Coronary artery (tissue), 2 donors: ENCODE results near the gene DOK7.

ENCODE experiments used
- DNase-seq: peaks from one replicate; pipeline ENCODE4 v3.0.0-alpha.2; 2017; ENCODE audit warnings: low spot score
- H3K27ac ChIP-seq, 2 donors: fragments of 200-600 bp; sonication (generic); one replicate each; pipeline ENCODE4 v1.5.1; 2016 to 2019
- H3K4me3 ChIP-seq: fragments of 200-600 bp; sonication (generic); 2 replicates; pipeline ENCODE4 v1.5.1; 2016; ENCODE audit warnings: mild to moderate bottlenecking, moderate library complexity
- CTCF ChIP-seq: fragments of 200-600 bp; sonication (generic); IDR thresholded peaks from one replicate; pipeline ENCODE4 v1.5.1; 2019; ENCODE audit warnings: antibody characterized with exemption

The DOK7 gene

DNA sequence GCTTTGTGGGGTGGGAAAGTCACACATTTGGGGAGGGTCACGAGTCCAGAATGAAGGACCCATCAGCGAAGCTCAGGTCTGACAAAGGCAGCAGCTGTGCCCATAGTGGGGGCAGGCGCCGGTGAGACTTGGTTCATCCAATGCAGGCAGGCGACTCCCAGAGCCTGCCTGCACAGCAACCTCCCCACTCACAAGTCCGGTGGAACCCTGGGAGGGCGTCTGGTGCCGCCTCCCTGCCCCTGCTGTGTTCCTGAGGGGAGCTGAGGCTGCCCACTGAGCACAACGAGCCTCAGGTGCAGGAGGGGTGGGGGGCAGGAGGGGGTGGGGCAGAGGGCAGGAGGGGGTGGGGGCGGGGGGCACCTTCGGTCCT lies 55.4 kb downstream of the DOK7 start:
- Histone ChIP-seq H3K27ac (no peak overlapping the region), H3K4me3 (no peak overlapping the region)
- no peak for TF ChIP-seq CTCF
- DNase-seq: no peak

DNA sequence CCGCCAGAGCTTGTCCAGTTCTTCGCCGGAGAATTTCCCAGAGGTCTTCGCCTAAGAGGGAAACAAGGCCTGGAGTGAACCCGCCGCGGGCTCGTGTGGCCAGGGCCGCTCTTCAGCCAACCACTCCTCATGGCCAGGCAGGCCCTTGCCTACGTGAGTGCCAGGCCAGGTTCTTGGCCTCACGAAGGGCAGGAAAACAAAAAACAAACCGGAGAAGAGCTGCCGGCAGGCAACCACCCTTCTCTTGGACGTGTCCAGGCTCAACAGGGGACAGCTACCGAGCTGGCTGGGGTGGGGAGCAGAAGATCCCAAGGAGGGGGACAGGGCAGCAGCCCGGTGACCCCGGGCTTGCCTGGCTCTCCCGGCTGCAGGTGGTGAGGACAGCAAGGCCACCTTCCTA lies 55.8 kb downstream of the DOK7 start:
- DNase-seq: no peak
- no peak overlapping the region for H3K4me3 ChIP-seq
- no peak overlapping the region for H3K27ac ChIP-seq
- TF ChIP-seq CTCF: no peak

- no peak overlapping the region for H3K27ac ChIP-seq
- no peak overlapping the region for H3K4me3 ChIP-seq
- no peak for TF ChIP-seq CTCF
- no peak for DNase-seq
Measured at GRCh38 chr4:3519468-3520264, 56.6 kb downstream of the DOK7 start.

DNA sequence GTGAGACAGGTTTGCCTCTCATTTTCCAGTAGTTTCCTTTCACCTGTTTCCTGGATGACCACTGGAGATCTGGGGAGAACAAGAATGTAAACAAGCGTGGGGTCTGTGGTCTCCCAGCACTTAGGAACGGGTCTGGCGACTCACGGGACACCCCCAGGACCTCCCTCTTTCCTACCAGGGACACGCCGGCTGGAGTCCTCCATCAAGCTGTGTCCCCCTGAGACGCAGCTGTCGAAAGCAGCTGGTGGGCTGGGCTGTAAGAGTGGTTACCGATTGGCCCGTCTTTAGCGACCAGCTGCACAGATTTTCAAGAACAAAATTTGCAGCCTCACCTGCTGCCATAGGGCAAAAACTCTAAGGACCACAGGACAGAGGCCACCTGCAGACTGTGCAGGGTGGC lies 57.2 kb downstream of the DOK7 start:
- no peak for TF ChIP-seq CTCF
- Histone ChIP-seq H3K27ac (no peak overlapping the region), H3K4me3 (no peak overlapping the region)
- no peak for DNase-seq

- H3K27ac ChIP-seq: no peak overlapping the region
- no peak for TF ChIP-seq CTCF
- H3K4me3 ChIP-seq: no peak overlapping the region
- no peak for DNase-seq
Measured at GRCh38 chr4:3520796-3521600, 57.9 kb downstream of the DOK7 start.

DNA sequence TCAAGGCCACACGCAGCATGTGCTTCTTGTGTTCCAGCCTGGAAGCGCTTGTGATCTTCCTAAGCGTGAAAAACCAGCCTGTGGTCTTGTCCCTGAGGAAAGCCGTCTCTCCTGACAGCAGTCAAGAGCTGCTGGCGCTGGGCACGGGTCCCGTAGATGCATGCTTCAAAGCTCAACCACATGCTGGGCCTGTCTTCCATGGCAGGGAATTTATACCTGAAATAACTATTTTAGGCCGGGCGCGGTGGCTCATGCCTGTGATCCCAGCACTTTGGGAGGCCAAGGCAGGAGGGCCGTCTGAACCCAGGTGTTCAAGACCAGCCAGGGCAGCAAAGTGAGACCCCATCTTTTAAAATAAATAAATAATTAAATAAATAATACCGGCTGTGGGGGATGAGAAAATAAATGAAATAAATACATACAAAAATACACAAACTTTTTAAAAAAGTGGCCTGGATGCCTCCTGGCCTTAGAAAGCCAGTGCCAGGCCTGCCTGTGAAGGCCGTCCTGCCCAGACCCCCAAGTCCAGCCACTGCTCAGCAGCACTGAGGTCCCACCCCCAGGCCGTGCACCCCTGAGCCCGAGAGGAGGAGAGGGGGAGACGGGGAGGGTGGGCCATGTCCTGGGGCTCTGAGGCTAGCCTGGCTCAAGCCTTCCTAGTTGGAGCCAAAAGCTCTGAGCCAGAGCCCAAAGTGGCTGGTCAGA lies 58.7 kb downstream of the DOK7 start:
- Histone ChIP-seq H3K4me3 (no peak overlapping the region), H3K27ac (no peak overlapping the region)
- TF ChIP-seq CTCF: no peak
- no peak for DNase-seq
